C4-2B (cell line): ENCODE data around the gene TOP3B.

Experiments
- H3K27ac ChIP-seq: fragments of 450-650 bp; 2 replicates; pipeline ENCODE4 v1.5.1; 2017
- CTCF ChIP-seq: fragments of 450-650 bp; conservative IDR thresholded peaks from 2 replicates; pipeline ENCODE4 v1.5.1; 2017; ENCODE audit warnings: mild to moderate bottlenecking
- ZFX ChIP-seq: fragments of 450-650 bp; IDR thresholded peaks from 2 replicates; pipeline ENCODE4 v1.6.1; 2017

The TOP3B gene

GRCh38 chr22:21933413-21933812 is 49.2 kb downstream of the TOP3B start:
- no peak overlapping the region for H3K27ac ChIP-seq
- no peak for TF ChIP-seq ZFX
- TF ChIP-seq CTCF, result no peak

GRCh38 chr22:21932347-21932746 is 50.2 kb downstream of the TOP3B start:
- TF ChIP-seq CTCF (no peak), ZFX (no peak)
- no peak overlapping the region for H3K27ac ChIP-seq

GRCh38 chr22:21931056-21931455 is 51.5 kb downstream of the TOP3B start:
- H3K27ac ChIP-seq, result no peak overlapping the region
- no peak for TF ChIP-seq CTCF
- no peak for TF ChIP-seq ZFX

- TF ChIP-seq ZFX (no peak), CTCF (no peak)
- H3K27ac ChIP-seq, result no peak overlapping the region
These were observed 53.3 kb downstream of the TOP3B start for GRCh38 chr22:21929253-21929652.

GRCh38 chr22:21928048-21928447 is 54.5 kb downstream of the TOP3B start:
- TF ChIP-seq ZFX (no peak), CTCF (no peak)

GRCh38 chr22:21927174-21927823 is 55.3 kb downstream of the TOP3B start:
- no peak overlapping the region for H3K27ac ChIP-seq
- TF ChIP-seq ZFX, result no peak

More at GRCh38 chr22:21928048-21928447, 54.5 kb downstream of the TOP3B start:
- no peak overlapping the region for H3K27ac ChIP-seq

GRCh38 chr22:21926728-21927127 is 55.9 kb downstream of the TOP3B start:
- no peak for TF ChIP-seq CTCF
- TF ChIP-seq ZFX, result no peak
- no peak overlapping the region for H3K27ac ChIP-seq

- no peak for TF ChIP-seq CTCF
- H3K27ac ChIP-seq, result no peak overlapping the region
These were observed 59.4 kb downstream of the TOP3B start for GRCh38 chr22:21923163-21923561.
